HFFc6 (cell line): ENCODE measurements around the gene CHD3. TPM values are rescaled to one million over a fixed set of nuclear protein-coding genes. Genes with fewer than 3 reads are reported as not detected.

Experiments used
- DNase-seq: peaks from one replicate; pipeline ENCODE4 v3.0.0-alpha.2; 2018
- H3K27ac Mint-ChIP-seq: 2 replicates; pipeline ENCODE4 v1.8.0; 2020; ENCODE audit warnings: mild to moderate bottlenecking, mixed read lengths
- H3K27me3 Mint-ChIP-seq: 2 replicates; pipeline ENCODE4 v1.8.0; 2021; ENCODE audit warnings: mild to moderate bottlenecking, moderate library complexity, mixed read lengths; ENCODE audit not compliant: insufficient read depth
- H3K36me3 Mint-ChIP-seq: 2 replicates; pipeline ENCODE4 v1.8.0; 2021; ENCODE audit warnings: low read depth, mixed read lengths
- H3K4me1 Mint-ChIP-seq: 2 replicates; pipeline ENCODE4 v1.8.0; 2020; ENCODE audit warnings: low read depth, mixed read lengths
- H3K4me3 Mint-ChIP-seq: 2 replicates; pipeline ENCODE4 v1.8.0; 2020; ENCODE audit warnings: mild to moderate bottlenecking, moderate library complexity, mixed read lengths
- H3K9me3 Mint-ChIP-seq: 2 replicates; pipeline ENCODE4 v1.8.0; 2020; ENCODE audit warnings: mild to moderate bottlenecking, mixed read lengths
- CTCF ChIP-seq: fragments of 200-600 bp; sonication (generic); IDR thresholded peaks from 2 replicates; pipeline ENCODE4 v1.5.0; 2021; ENCODE audit warnings: antibody characterized with exemption, mild to moderate bottlenecking
- total RNA-seq, 6 experiments: library from RNA; stranded (reverse); fragmentation: NEBNext Ultra II Directional; extraction: Animal tissue kit (Norgen Biotek cat#: 25700); gene quantifications; 2 replicates in 1 of 6; 3 replicates in 5 of 6; pipeline ENCODE4 v1.2.3, GENCODE V29; 2021

The CHD3 gene
- total RNA-seq, 6 experiments from 2014 or later, result 83.3 to 112 (median 110) TPM

- peaks cover 4% of the 10 kb centered on the region for H3K27me3 Mint-ChIP-seq
- H3K4me1 Mint-ChIP-seq, result peaks cover 5% of the 10 kb centered on the region
- peaks cover 4% of the 10 kb centered on the region; the same call in 1 of the 2 replicates for H3K36me3 Mint-ChIP-seq
- no peak overlapping the region for H3K4me3 Mint-ChIP-seq
- TF ChIP-seq CTCF, result no peak
- no peak overlapping the region for H3K27ac Mint-ChIP-seq
- DNase-seq, result peak; percentile 92
- no peaks in the 10 kb centered on the region for H3K9me3 Mint-ChIP-seq
Measured at GRCh38 chr17:7887482-7888183, 956 bp upstream of the CHD3 start.

GRCh38 chr17:7889166-7889955 lies 772 bp downstream of the CHD3 start:
- DNase-seq, result peak; percentile 88
- Mint-ChIP-seq H3K27me3 (peaks cover 4% of the 10 kb centered on the region), H3K4me1 (no peaks in the 10 kb centered on the region), H3K36me3 (peaks cover 7% of the 10 kb centered on the region), H3K4me3 (no peak overlapping the region; the same call in 1 of the 2 replicates), H3K27ac (no peak overlapping the region), H3K9me3 (no peaks in the 10 kb centered on the region)
- peak; percentile 71 for TF ChIP-seq CTCF

GRCh38 chr17:7893187-7893880 lies 4.7 kb downstream of the CHD3 start:
- no peaks in the 10 kb centered on the region for H3K9me3 Mint-ChIP-seq
- H3K27me3 Mint-ChIP-seq, result peaks cover 2% of the 10 kb centered on the region; the same call in 1 of the 2 replicates
- no peak for DNase-seq
- peaks cover 5% of the 10 kb centered on the region; the same call in 1 of the 2 replicates for H3K4me1 Mint-ChIP-seq
- H3K36me3 Mint-ChIP-seq, result peaks cover 35% of the 10 kb centered on the region
- no peak for TF ChIP-seq CTCF
- H3K27ac Mint-ChIP-seq, result no peak overlapping the region
- no peak overlapping the region for H3K4me3 Mint-ChIP-seq

GRCh38 chr17:7894226-7894625 lies 5.6 kb downstream of the CHD3 start:
- no peak for TF ChIP-seq CTCF
- H3K9me3 Mint-ChIP-seq, result no peaks in the 10 kb centered on the region
- peaks cover 35% of the 10 kb centered on the region for H3K36me3 Mint-ChIP-seq
- DNase-seq, result no peak
- H3K27ac Mint-ChIP-seq, result no peak overlapping the region
- H3K27me3 Mint-ChIP-seq, result peaks cover 2% of the 10 kb centered on the region; the same call in 1 of the 2 replicates
- peaks cover 5% of the 10 kb centered on the region; the same call in 1 of the 2 replicates for H3K4me1 Mint-ChIP-seq
- H3K4me3 Mint-ChIP-seq, result no peak overlapping the region

- no peaks in the 10 kb centered on the region for H3K9me3 Mint-ChIP-seq
- H3K36me3 Mint-ChIP-seq, result peaks cover 40% of the 10 kb centered on the region
Measured at GRCh38 chr17:7894866-7895265, 6.3 kb downstream of the CHD3 start.

More at GRCh38 chr17:7894866-7895265, 6.3 kb downstream of the CHD3 start:
- Mint-ChIP-seq H3K27ac (no peak overlapping the region), H3K27me3 (no peaks in the 10 kb centered on the region), H3K4me3 (no peak overlapping the region), H3K4me1 (peaks cover 5% of the 10 kb centered on the region; the same call in 1 of the 2 replicates)
- DNase-seq, result no peak
- no peak for TF ChIP-seq CTCF
